Activated B cell treated with CpG ODN at 0.5 μM for 24 hours (primary cell): ENCODE results near the gene NPHP4. TPM values are rescaled to one million over a fixed set of nuclear protein-coding genes. Genes with fewer than 3 reads are reported as not detected.

Experiments used
- ATAC-seq: fragments of 200-7000 bp; cut with Tn5 transposase; one replicate; pipeline ENCODE4 v1.10.0; 2021; ENCODE audit warnings: low read depth, mild to moderate bottlenecking, moderate library complexity
- CTCF ChIA-PET: fragments of 350-600 bp; sonication (Branson Sonifier 250); formaldehyde crosslinking; loops from one replicate; lab custom pipeline; 2021; ENCODE audit warnings: antibody characterized with exemption; lab: Charles Lee
- POLR2A ChIA-PET: fragments of 350-600 bp; sonication (Branson Sonifier 250); formaldehyde crosslinking; loops from one replicate; lab custom pipeline; 2021; ENCODE audit warnings: antibody characterized with exemption; lab: Charles Lee
- DNase-seq: peaks from one replicate; pipeline ENCODE4 v3.0.0; 2022
- H3K27ac Mint-ChIP-seq: one replicate; pipeline ENCODE4 v1.8.0; 2020; ENCODE audit warnings: mixed read lengths
- H3K27me3 Mint-ChIP-seq: one replicate; pipeline ENCODE4 v1.8.0; 2021; ENCODE audit warnings: mixed read lengths
- H3K36me3 Mint-ChIP-seq: one replicate; pipeline ENCODE4 v1.8.0; 2021; ENCODE audit warnings: low read depth, mixed read lengths
- H3K4me1 Mint-ChIP-seq: one replicate; pipeline ENCODE4 v1.8.0; 2021; ENCODE audit warnings: mixed read lengths
- H3K4me3 Mint-ChIP-seq: one replicate; pipeline ENCODE4 v1.8.0; 2020; ENCODE audit warnings: mild to moderate bottlenecking, mixed read lengths
- H3K9me3 Mint-ChIP-seq: one replicate; pipeline ENCODE4 v1.8.0; 2020; ENCODE audit warnings: mixed read lengths
- intact Hi-C: fragments of 100-400 bp; cut with micrococcal nuclease; formaldehyde crosslinking; loops from one replicate; pipeline ENCODE4 v1.15.1; 2024
- total RNA-seq: library from RNA; stranded (reverse); gene quantifications from 2 replicates; pipeline ENCODE4 v1.2.3, GENCODE V29; 2022
- TF ChIP-seq, protein P1 (sequence below): fragments of 200-600 bp; IDR thresholded peaks from one replicate; pipeline ENCODE4 v1.8.0; 2022; ENCODE audit warnings: antibody characterized with exemption, mild to moderate bottlenecking

The NPHP4 gene
- total RNA-seq, 1 donor from 2014 or later: 8.0 TPM

- intact Hi-C loops: no loop called here
- CTCF ChIA-PET: no interaction called here
- peaks cover 36% of the 10 kb centered on the region for H3K36me3 Mint-ChIP-seq
- TF ChIP-seq, protein P1, sequence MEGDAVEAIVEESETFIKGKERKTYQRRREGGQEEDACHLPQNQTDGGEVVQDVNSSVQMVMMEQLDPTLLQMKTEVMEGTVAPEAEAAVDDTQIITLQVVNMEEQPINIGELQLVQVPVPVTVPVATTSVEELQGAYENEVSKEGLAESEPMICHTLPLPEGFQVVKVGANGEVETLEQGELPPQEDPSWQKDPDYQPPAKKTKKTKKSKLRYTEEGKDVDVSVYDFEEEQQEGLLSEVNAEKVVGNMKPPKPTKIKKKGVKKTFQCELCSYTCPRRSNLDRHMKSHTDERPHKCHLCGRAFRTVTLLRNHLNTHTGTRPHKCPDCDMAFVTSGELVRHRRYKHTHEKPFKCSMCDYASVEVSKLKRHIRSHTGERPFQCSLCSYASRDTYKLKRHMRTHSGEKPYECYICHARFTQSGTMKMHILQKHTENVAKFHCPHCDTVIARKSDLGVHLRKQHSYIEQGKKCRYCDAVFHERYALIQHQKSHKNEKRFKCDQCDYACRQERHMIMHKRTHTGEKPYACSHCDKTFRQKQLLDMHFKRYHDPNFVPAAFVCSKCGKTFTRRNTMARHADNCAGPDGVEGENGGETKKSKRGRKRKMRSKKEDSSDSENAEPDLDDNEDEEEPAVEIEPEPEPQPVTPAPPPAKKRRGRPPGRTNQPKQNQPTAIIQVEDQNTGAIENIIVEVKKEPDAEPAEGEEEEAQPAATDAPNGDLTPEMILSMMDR: no peak
- DNase-seq (no peak), ATAC-seq (no peak)
- no peak overlapping the region for H3K4me3 Mint-ChIP-seq
- H3K27me3 Mint-ChIP-seq: no peaks in the 10 kb centered on the region
- no peaks in the 10 kb centered on the region for H3K9me3 Mint-ChIP-seq
- POLR2A ChIA-PET: no interaction called here
- H3K27ac Mint-ChIP-seq: no peak overlapping the region
- H3K4me1 Mint-ChIP-seq: peaks cover 68% of the 10 kb centered on the region
These were observed 41.9 kb upstream of the NPHP4 start for GRCh38 chr1:6033986-6034749.

- Mint-ChIP-seq H3K9me3 (no peaks in the 10 kb centered on the region), H3K27me3 (no peaks in the 10 kb centered on the region), H3K27ac (no peak overlapping the region), H3K36me3 (peaks cover 40% of the 10 kb centered on the region), H3K4me3 (no peak overlapping the region), H3K4me1 (peaks cover 75% of the 10 kb centered on the region)
- intact Hi-C loops: no loop called here
- DNase-seq: no peak
- no peak for ATAC-seq
- ChIA-PET CTCF (no interaction called here), POLR2A (no interaction called here)
- TF ChIP-seq, protein P1: no peak
These were observed 40.9 kb upstream of the NPHP4 start for GRCh38 chr1:6033124-6033523.

GRCh38 chr1:6030547-6031261 is 38.5 kb upstream of the NPHP4 start:
- TF ChIP-seq, protein P1: no peak
- intact Hi-C loops: no loop called here
- CTCF ChIA-PET: no interaction called here
- Mint-ChIP-seq H3K36me3 (peaks cover 31% of the 10 kb centered on the region), H3K9me3 (no peaks in the 10 kb centered on the region), H3K4me1 (peaks cover 80% of the 10 kb centered on the region), H3K27ac (no peak overlapping the region), H3K27me3 (no peaks in the 10 kb centered on the region), H3K4me3 (peak overlapping the region; percentile 6)
- DNase-seq: no peak
- no peak for ATAC-seq
- POLR2A ChIA-PET: interaction anchor here (0.7 to 1.3 kb wide), 2 partner anchors 38 to 161 kb away, joined by 4 read pairs; partner anchors contain the start of gene NPHP4

- Mint-ChIP-seq H3K4me1 (peaks cover 82% of the 10 kb centered on the region), H3K9me3 (no peaks in the 10 kb centered on the region), H3K27me3 (no peaks in the 10 kb centered on the region), H3K4me3 (peak overlapping the region; percentile 6), H3K36me3 (peaks cover 26% of the 10 kb centered on the region), H3K27ac (no peak overlapping the region)
- TF ChIP-seq, protein P1: no peak
- ATAC-seq: no peak
- no peak for DNase-seq
- ChIA-PET CTCF (no interaction called here), POLR2A (interaction anchor here (0.9 kb wide), 1 partner anchor 205 kb away, joined by 3 read pairs; no protein-coding TSS in a partner anchor)
- intact Hi-C loops: no loop called here
These were observed 37.9 kb upstream of the NPHP4 start for GRCh38 chr1:6030132-6030531.

- peaks cover 20% of the 10 kb centered on the region for H3K36me3 Mint-ChIP-seq
- H3K4me1 Mint-ChIP-seq: peaks cover 83% of the 10 kb centered on the region
- no peak for DNase-seq
- intact Hi-C loops: loop anchor here (5.0 kb wide), 2 partner anchors 363 to 758 kb away; partner anchors contain the start of genes ACOT7 and CAMTA1
- no peak overlapping the region for H3K4me3 Mint-ChIP-seq
- no peak overlapping the region for H3K27ac Mint-ChIP-seq
- no peaks in the 10 kb centered on the region for H3K9me3 Mint-ChIP-seq
- no peaks in the 10 kb centered on the region for H3K27me3 Mint-ChIP-seq
- ChIA-PET CTCF (no interaction called here), POLR2A (interaction anchor here (0.9 to 1.2 kb wide), 2 partner anchors 36 to 206 kb away, joined by 3 to 7 read pairs; partner anchors contain the start of gene NPHP4)
- ATAC-seq: no peak
- TF ChIP-seq, protein P1: no peak
These were observed 37.1 kb upstream of the NPHP4 start for GRCh38 chr1:6029351-6029750.
